ENCODE measurements around the gene SCYL2.
"Not testable (repeated sequence)": the region's sequence is repeated elsewhere in the genome, so short reads cannot be mapped to it uniquely, and the experiment has no call there.

SCYL2 gene

GRCh38 chr12:100331871-100332270 is 64.9 kb downstream of the SCYL2 start:
- no peak for DNase-seq

- DNase-seq: no peak
Observed at GRCh38 chr12:100332852-100333251, 65.9 kb downstream of the SCYL2 start.

GRCh38 chr12:100337299-100337698 is 70.3 kb downstream of the SCYL2 start:
- no peak for DNase-seq

- no peak for DNase-seq
Observed at GRCh38 chr12:100337727-100338126, 70.8 kb downstream of the SCYL2 start.

DNA sequence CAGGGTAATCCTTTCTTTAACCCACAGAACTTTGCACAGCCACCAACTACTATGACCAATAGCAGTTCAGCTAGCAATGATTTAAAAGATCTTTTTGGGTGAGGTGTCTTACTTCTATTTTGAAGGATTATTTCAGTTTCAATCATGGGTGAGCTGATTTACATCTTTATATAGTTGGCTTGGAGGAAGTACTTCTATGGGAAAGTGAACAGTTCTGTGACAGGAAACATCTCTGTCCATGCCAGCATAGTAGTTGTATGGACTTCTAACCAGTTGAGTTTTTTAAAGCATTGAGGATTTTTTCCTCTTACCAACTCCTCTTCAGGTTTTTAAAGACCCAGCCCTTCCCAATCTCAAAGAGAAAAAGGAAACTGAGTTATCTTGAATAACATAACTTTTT is 72.1 kb downstream of the SCYL2 start:
- no peak for DNase-seq

- not testable (repeated sequence) for DNase-seq
Observed at GRCh38 chr12:100342897-100343296, 75.9 kb downstream of the SCYL2 start.

DNA sequence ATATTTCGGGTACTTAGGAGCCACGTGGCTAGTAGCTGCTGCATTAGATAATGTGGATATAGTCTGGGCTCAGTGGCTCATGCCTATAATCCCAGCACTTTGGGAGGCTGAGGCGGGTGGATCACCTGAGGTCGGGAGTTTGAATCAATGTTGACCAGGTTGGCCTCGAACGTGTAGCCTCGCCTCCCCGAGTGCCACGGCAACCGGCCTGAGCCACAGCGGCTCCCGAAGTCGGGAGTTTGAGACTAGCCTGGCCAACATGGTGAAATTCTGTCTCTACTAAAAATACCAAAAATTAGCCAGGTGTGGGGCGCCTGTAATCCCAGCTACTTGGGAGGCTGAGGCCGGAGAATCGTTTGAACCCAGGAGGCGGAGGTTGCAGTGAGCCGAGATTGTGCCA is 77.4 kb downstream of the SCYL2 start:
- DNase-seq: not testable (repeated sequence)

- no peak for DNase-seq
Observed at GRCh38 chr12:100345020-100345767, 78.2 kb downstream of the SCYL2 start.

GRCh38 chr12:100346660-100347059 is 79.7 kb downstream of the SCYL2 start:
- no peak for DNase-seq

DNA sequence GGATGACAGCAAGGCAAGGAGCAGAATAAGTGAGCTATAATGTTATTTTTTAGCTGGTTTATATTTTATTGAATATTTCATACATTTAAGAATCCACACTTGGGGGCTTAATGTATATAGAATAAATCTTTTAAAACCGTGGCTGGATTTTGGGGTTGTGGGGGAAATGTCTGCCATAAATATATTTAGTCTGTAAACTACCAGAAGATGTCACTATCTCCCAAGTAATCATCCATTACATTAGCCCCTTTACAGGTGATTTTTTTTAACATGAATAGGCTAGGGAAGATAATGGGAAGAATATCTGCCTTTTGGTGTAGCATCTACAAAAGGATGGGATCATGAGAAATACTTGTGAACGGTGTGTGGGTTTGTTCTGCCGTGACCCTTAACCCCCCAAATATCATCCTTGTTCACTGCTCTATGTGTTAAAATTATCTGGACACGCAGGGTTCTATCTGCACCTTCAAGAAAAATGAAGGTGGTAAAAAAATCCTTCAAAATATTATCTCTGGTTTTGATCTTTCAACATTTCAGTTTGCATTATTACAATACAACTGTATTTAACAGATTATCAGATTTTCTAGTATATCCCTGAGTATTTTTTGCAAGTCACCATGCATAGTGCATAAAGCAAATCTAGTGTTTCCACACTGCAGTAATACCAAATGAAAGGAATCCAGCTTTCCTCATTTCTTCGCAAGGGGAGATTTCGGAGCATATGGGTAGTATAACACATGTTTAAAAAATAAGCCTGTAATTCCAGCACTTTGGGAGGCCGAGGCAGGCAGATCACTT is 81.9 kb downstream of the SCYL2 start:
- no peak for DNase-seq

DNA sequence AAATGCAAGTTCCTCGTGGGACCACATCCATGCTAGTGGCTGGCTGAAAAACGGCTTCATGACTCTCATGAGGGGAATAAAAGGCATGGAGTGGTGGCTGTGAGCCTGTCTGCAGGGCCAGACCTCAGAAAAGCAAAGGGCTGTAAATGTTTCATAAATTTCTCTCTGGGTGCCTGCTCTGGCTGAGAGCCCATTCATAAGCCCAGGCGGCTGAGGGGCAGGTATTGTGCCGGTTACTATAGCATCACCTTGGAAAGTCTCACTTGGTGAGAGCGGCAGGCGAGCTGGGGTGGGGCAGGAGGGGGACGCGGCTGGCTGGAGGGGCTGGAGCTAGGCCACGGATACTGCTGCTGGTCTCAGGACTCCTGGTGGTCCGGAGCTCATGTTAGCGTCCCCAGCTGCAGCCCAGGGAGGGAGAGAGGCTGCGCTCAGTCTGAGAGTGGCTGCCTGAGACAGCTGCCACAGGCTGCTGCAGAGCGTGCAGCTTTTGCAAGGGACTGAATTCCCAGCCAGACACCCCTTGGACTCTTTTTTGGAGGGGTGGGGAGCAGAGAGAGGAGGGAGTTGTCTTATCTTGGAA is 89.8 kb downstream of the SCYL2 start, which contains the start of gene SLC17A8:
Gene SLC17A8 (plus strand): TSS at position 431 of the 580 bp plus-strand sequence. CDS start 318 bp downstream, outside the sequence.
- DNase-seq: no peak

- DNase-seq: no peak
Observed at GRCh38 chr12:100359248-100359647, 92.3 kb downstream of the SCYL2 start.

DNA sequence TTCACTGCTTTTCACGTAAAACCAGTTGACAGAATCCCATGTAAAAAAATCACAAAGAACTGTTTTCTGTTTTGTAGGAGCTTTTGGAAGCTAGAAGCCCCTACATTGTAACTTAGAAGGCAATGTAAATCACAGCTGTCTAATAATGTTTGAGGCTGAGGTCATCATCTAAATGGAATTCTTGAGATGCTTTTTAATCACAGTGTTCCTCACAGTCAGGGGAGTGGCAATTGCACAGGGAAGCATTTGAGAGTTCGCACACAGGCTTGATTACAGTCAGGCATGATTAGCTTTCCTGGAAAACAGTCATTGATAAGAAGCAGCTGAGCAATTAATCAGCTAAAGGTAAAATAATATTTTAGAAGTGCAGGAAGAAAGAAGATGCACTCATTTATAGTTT is 92.8 kb downstream of the SCYL2 start:
- DNase-seq: no peak

DNA sequence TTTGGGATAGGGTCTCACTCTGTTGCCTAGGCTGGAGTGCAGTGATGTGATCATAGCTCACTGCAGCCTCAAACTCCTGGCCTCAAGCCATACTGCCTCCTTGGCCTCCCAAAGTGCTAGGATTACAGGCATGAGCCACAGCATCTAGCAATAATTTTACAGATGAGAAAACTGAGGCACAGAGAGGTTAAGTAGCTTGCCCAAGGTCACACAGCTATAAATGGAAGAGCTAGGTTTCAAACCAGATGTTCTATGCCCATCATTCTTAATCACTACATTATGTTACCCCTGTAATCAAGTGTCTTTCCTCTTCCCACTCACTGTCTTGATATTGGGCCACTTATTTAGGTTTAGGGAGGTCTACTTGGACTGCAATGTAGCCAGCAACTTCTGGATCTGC is 93.5 kb downstream of the SCYL2 start:
- no peak for DNase-seq

DNA sequence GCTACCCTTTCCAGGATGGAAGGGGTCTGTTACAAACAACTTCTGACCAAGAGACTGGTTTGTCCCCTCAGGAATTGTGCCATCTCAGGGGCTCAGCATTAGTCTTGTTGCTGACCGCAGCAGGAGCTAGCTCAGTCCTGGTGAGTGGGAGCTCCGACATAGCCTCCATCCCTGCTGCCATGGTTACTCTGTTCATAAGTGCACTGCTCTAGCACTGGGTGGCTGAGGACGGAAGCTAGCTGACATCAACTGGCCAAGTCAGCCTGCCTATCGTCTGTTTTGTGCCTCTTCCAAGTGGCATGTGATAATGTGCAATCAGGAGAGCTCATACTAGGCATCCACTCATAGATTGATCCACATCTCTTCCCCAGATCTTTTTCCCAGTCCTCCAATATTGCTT is 97.3 kb downstream of the SCYL2 start:
- no peak for DNase-seq

GRCh38 chr12:100365411-100365810 is 98.4 kb downstream of the SCYL2 start:
- DNase-seq: no peak

GRCh38 chr12:100368066-100368465 is 101.1 kb downstream of the SCYL2 start:
- no peak for DNase-seq

DNA sequence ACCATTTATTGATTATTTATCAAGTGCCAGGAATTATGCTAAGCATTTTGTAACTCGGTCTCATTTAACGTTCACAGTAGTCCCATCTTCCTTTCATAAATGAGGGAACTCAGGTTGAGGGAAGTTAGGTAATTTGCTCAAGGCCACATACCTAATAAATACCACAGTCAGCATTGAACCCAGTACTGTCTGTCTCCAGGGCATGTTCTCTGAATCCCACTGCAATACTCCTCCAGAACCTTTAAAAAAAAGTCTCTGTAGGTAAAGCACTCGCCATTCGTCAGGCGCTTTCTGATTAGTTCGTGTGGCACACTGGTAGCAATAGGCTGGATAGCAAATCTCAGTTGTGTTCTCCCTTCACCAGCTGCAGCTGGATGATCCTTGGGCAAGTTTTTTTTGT is 104.2 kb downstream of the SCYL2 start:
- no peak for DNase-seq

DNA sequence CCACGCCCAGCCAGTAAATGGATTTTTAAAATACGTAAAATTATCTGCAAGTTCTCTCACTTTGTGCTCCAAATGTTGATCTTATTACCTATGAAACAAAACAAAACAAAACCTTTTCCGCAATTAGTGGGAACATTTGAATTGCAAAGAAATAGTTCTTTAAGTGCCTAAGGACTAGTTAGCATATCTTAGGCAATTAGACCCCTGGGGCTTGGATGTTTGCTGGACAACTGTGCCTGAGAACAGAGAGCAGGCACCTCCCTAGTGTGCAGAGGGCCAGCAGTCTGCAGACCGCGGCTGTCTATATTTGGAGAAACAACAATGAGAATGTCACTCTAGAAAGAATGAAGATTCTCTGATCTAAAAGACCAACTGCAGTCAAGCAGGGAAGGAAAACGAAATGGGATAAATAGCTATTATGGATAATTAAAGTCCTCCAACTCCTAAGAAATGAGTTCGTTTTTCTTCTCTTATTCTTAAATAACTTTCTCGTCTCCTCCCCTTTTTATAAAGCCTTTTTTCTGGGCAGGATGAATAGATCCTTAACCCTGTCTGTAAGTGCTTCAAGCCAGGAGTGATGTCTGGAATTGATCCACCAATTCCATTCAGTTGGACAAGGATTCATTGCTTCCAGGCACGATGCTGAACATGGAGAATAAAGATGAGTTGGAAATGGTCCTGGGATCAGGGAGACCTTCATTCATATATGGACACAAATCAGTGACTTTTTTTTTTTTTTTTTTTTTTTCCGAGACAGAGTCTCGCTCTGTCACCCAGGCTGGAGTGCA is 106.1 kb downstream of the SCYL2 start:
- DNase-seq: no peak

GRCh38 chr12:100375038-100375735 is 108.2 kb downstream of the SCYL2 start:
- DNase-seq: no peak

DNA sequence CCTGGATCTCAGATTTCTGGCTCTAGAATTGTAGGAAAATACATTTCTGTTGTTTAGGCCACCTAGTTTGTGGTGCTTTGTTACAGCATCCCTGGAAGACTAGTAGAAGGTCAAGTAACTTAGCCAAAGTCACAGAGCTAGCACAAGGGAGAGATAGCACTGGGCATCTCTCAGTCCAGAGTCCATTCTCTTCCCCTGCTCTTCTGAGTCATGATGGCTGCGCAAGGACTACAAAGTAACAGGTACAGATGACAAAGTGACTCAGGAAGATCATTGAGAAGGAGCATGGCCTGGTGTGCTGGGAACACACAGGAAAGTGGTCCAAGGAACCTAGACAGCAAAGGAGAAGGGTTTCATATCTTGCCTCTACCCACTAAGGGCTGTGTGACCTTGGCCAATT is 109.2 kb downstream of the SCYL2 start:
- no peak for DNase-seq

GRCh38 chr12:100381379-100381778 is 114.4 kb downstream of the SCYL2 start:
- DNase-seq: no peak

All from stimulated activated CD4-positive, alpha-beta T cell treated with anti-CD3 and anti-CD28 coated beads, Interleukin-4, amount 100 ng/mL, for 1 hour (primary cell).